Endothelial cell (in vitro differentiated cells): ENCODE data around the gene PFDN1. TPM values are rescaled to one million over a fixed set of nuclear protein-coding genes. Genes with fewer than 3 reads are reported as not detected.

Experiments used
- DNase-seq: peaks from one replicate; pipeline ENCODE4 v3.0.0; 2021; ENCODE audit warnings: low spot score
- H3K27ac Mint-ChIP-seq: one replicate; pipeline ENCODE4 v1.8.0; 2021; ENCODE audit warnings: mixed read lengths, inconsistent platforms; ENCODE audit not compliant: unreplicated experiment
- H3K27me3 Mint-ChIP-seq: one replicate; pipeline ENCODE4 v1.8.0; 2021; ENCODE audit warnings: mild to moderate bottlenecking, moderate library complexity, mixed read lengths, inconsistent platforms; ENCODE audit not compliant: unreplicated experiment
- H3K36me3 Mint-ChIP-seq: one replicate; pipeline ENCODE4 v1.8.0; 2021; ENCODE audit warnings: mild to moderate bottlenecking, low read depth, mixed read lengths, inconsistent platforms; ENCODE audit not compliant: unreplicated experiment
- H3K4me1 Mint-ChIP-seq: one replicate; pipeline ENCODE4 v1.8.0; 2021; ENCODE audit warnings: mild to moderate bottlenecking, mixed read lengths, inconsistent platforms; ENCODE audit not compliant: unreplicated experiment
- H3K4me3 Mint-ChIP-seq: one replicate; pipeline ENCODE4 v1.8.0; 2021; ENCODE audit warnings: mild to moderate bottlenecking, mixed read lengths, inconsistent platforms; ENCODE audit not compliant: unreplicated experiment
- H3K9me3 Mint-ChIP-seq: one replicate; pipeline ENCODE4 v1.8.0; 2021; ENCODE audit warnings: mixed read lengths, inconsistent platforms; ENCODE audit not compliant: unreplicated experiment
- total RNA-seq: library from RNA; stranded (reverse); fragmentation: NEBNext Ultra II Directional; extraction: Animal tissue kit (Norgen Biotek cat#: 25700); gene quantifications from one replicate; pipeline ENCODE4 v1.2.1, GENCODE V29; 2021; ENCODE audit not compliant: unreplicated experiment
- TF ChIP-seq, protein P1 (sequence below): fragments of 200-600 bp; sonication (generic); IDR thresholded peaks from one replicate; pipeline ENCODE4 v1.5.0; 2021; ENCODE audit warnings: antibody characterized with exemption; ENCODE audit not compliant: unreplicated experiment

Gene PFDN1
- total RNA-seq, 1 donor from 2014 or later: 86.2 TPM

DNA sequence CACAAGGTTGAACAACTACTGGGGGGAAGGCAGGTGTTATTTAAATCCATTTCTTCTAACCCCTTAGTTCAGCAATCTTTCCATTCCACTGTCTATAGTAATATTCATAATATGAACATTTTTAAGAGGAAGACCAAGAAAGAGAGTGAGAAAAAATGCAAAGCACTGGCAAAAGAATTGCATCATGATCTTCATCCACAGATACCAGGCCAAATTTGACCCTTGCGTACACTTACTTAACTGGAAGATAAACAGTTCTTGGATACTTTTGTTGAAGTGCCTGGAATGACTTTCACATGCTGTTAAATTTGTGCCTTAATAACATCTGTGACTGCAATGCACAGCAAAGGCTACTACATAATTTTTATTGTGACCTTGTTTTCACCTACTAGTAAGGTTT lies 1.8 kb downstream of the PFDN1 start:
- no peaks in the 10 kb centered on the region for H3K9me3 Mint-ChIP-seq
- no peak for DNase-seq
- peak overlapping the region; percentile 51 for H3K4me3 Mint-ChIP-seq
- H3K27ac Mint-ChIP-seq: no peak overlapping the region
- H3K4me1 Mint-ChIP-seq: peaks cover 25% of the 10 kb centered on the region
- H3K27me3 Mint-ChIP-seq: peaks cover 5% of the 10 kb centered on the region
- TF ChIP-seq, protein P1, sequence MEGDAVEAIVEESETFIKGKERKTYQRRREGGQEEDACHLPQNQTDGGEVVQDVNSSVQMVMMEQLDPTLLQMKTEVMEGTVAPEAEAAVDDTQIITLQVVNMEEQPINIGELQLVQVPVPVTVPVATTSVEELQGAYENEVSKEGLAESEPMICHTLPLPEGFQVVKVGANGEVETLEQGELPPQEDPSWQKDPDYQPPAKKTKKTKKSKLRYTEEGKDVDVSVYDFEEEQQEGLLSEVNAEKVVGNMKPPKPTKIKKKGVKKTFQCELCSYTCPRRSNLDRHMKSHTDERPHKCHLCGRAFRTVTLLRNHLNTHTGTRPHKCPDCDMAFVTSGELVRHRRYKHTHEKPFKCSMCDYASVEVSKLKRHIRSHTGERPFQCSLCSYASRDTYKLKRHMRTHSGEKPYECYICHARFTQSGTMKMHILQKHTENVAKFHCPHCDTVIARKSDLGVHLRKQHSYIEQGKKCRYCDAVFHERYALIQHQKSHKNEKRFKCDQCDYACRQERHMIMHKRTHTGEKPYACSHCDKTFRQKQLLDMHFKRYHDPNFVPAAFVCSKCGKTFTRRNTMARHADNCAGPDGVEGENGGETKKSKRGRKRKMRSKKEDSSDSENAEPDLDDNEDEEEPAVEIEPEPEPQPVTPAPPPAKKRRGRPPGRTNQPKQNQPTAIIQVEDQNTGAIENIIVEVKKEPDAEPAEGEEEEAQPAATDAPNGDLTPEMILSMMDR: no peak
- H3K36me3 Mint-ChIP-seq: no peaks in the 10 kb centered on the region

DNA sequence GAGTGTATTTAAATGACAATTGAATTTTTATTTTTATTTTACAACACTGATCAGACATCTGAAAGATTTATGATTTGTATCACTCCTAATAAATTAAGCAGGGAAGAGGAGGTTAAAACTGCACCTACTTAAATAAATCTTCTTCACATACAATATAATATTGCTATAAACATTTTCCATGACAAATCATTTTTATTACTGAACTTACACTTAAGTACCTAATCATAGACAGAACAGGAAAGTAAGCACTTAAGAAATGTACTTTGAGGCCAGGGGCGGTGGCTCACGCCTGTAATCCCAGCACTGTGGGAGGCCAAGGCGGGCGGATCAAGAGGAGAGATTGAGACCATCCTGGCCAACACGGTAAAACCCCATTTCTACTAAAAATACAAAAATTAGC lies 3.8 kb downstream of the PFDN1 start:
- H3K4me3 Mint-ChIP-seq: no peak overlapping the region
- no peak for DNase-seq
- H3K36me3 Mint-ChIP-seq: no peaks in the 10 kb centered on the region
- H3K27me3 Mint-ChIP-seq: peaks cover 5% of the 10 kb centered on the region
- H3K9me3 Mint-ChIP-seq: no peaks in the 10 kb centered on the region
- peaks cover 32% of the 10 kb centered on the region for H3K4me1 Mint-ChIP-seq
- TF ChIP-seq, protein P1: no peak
- no peak overlapping the region for H3K27ac Mint-ChIP-seq

DNA sequence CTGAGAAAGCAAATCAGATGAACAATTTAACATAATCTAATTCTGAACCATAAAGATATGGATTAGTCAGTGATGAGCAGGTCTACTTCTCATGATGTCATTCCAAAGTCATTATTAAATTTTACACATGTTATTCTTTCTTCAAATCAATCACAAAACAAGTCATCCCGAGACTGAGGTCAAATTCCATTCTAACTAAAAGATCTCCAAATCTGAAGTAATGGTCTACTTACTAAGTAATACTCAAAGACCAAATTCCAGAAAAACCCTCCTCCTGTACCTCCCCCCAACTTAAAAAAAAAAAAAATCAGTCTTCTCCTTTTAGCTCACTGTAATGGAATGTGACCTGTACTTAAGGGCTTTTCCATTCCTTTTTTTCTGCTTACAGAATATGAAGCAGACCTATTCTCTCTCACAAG lies 4.7 kb downstream of the PFDN1 start:
- peak overlapping the region; percentile 10 for H3K27ac Mint-ChIP-seq

GRCh38 chr5:140297283-140297682 lies 5.6 kb downstream of the PFDN1 start:
- peaks cover 40% of the 10 kb centered on the region for H3K4me1 Mint-ChIP-seq
- H3K27ac Mint-ChIP-seq: no peak overlapping the region
- no peaks in the 10 kb centered on the region for H3K36me3 Mint-ChIP-seq

More for the DNA sequence above, 4.7 kb downstream of the PFDN1 start:
- Mint-ChIP-seq H3K27me3 (peaks cover 5% of the 10 kb centered on the region), H3K9me3 (no peaks in the 10 kb centered on the region), H3K36me3 (no peaks in the 10 kb centered on the region), H3K4me3 (peak overlapping the region; percentile 52), H3K4me1 (peaks cover 40% of the 10 kb centered on the region)
- DNase-seq: no peak
- TF ChIP-seq, protein P1: no peak

DNA sequence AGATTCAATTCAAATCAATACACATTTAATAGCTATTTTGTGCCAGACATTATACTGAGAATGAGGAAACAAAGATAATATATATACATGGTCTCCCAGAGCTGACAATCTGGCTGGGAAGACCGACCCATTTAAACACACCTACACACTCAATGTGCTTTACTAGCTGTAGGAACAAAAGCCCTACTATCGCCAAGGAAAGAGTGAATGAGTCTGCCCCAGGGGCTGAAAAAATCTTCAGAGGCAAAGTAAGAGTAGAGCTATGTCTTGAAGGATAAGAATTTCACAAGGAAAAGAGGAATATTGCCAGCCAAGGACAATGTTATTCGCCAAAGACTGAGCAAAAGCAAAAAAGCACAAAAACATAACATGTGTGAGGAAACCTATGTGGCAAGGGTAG lies 6.6 kb downstream of the PFDN1 start:
- Mint-ChIP-seq H3K27ac (no peak overlapping the region), H3K36me3 (no peaks in the 10 kb centered on the region), H3K9me3 (no peaks in the 10 kb centered on the region), H3K27me3 (peaks cover 5% of the 10 kb centered on the region), H3K4me1 (peaks cover 35% of the 10 kb centered on the region), H3K4me3 (no peak overlapping the region)
- DNase-seq: no peak
- TF ChIP-seq, protein P1: no peak

More at GRCh38 chr5:140297283-140297682, 5.6 kb downstream of the PFDN1 start:
- DNase-seq: no peak
- Mint-ChIP-seq H3K9me3 (no peaks in the 10 kb centered on the region), H3K27me3 (peaks cover 5% of the 10 kb centered on the region), H3K4me3 (no peak overlapping the region)
- TF ChIP-seq, protein P1: no peak
